ENCODE results near the gene MYOCOS. TPM values are rescaled to one million over a fixed set of nuclear protein-coding genes. Genes with fewer than 3 reads are reported as not detected.

MYOCOS gene
- total and polyA plus RNA-seq, 9 of the 15 experiments (the other 6 are each of a cell fraction or from before 2014, with no cell fraction given), result 0.07 TPM; not detected in 7

DNA sequence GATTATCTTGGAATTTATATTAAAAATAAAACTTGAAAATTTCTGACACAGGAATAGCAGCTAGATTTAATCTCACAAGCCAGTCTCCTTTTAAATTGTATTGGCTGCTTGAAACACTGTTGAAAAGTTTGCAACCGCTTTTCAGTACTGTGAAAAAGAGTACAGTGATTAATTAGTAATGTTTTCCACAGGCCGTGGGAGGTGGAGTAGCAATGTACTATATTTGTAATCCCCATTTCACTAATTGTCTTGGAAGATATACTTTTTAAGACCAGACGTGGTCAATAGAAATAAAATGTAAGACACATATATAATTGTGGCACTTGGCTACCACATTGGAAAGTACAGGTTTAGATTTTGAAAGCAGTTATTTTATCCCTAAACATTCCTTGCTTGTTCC lies 40.8 kb upstream of the MYOCOS start:
- Histone ChIP-seq H3K4me1 (replicated peaks in 1 of 2; ENCODE audit: control insufficient read depth in 2 of 2, insufficient read depth in 2 of 2, low read length in 2 of 2) (no peaks in the 10 kb centered on the region), H3K9ac (ENCODE audit: insufficient read depth in 1 of 2, low read depth in 2 of 2, low read length in 2 of 2) (no peak overlapping the region), H3K4me2 (ENCODE audit: insufficient read depth, low read length) (no peak overlapping the region), H4K20me1 (replicated peaks; ENCODE audit: control insufficient read depth, insufficient read depth, low read length) (no peaks in the 10 kb centered on the region), H3K27me3 (ENCODE audit: control insufficient read depth in 2 of 2, insufficient read depth in 2 of 2, low read length in 2 of 2) (no peaks in the 10 kb centered on the region), H3K9me1 (ENCODE audit: control insufficient read depth, insufficient read depth, low read length) (no peaks in the 10 kb centered on the region), H3K27ac (ENCODE audit: extremely low read depth, low read depth, low read length) (no peak overlapping the region), H3K79me2 (ENCODE audit: control insufficient read depth, insufficient read depth, low read length) (no peaks in the 10 kb centered on the region), H3K9me3 (replicated peaks; ENCODE audit: control insufficient read depth, insufficient read depth, low read depth, low read length) (no peaks in the 10 kb centered on the region), H3K4me3 (no peak overlapping the region), H3K36me3 (ENCODE audit: control insufficient read depth, insufficient read depth, low read length) (peaks cover 95% of the 10 kb centered on the region), H2AFZ (ENCODE audit: low read depth, low read length) (no peak overlapping the region)
- FAIRE-seq (no peak), ATAC-seq (no peak), DNase-seq (ENCODE audit: extremely low read depth in 1 of 4, low spot score in 3 of 4) (no peak)
- CTCF ChIA-PET (ENCODE audit: low intra/inter-chr PET ratio), result interaction anchor here (0.6 kb wide), 1 partner anchor 9 kb away, joined by 3 read pairs; no protein-coding TSS in a partner anchor
- WGBS (ENCODE audit: insufficient coverage, low coverage, missing lambda C conversion rate), result 94% methylated on average over 3 of the region's 3 CpGs
- intact Hi-C loops (cut with micrococcal nuclease) (no loop called here), in situ Hi-C loops (cut with MboI) (no loop called here)
- POLR2A ChIA-PET, result interaction anchor here (1.1 kb wide), 1 partner anchor 17 kb away, joined by 3 read pairs; no protein-coding TSS in a partner anchor
- no TSS peak for BruUV-seq (replicated peaks)
- TF ChIP-seq E2F8 (IDR thresholded peaks at IDR 0.05; ENCODE audit: low read depth, partially characterized antibody) (no peak), HDAC3 (IDR thresholded peaks at IDR 0.05; ENCODE audit: borderline replicate concordance, partially characterized antibody) (no peak), CHD1 (IDR thresholded peaks at IDR 0.05; ENCODE audit: low read length) (no peak), TEAD4 (IDR thresholded peaks at IDR 0.05; ENCODE audit: low read length) (no peak), TEAD4 (CRISPR knock-in tag; IDR thresholded peaks at IDR 0.05; ENCODE audit: borderline replicate concordance) (no peak), ZNF699 (CRISPR knock-in tag; IDR thresholded peaks at IDR 0.05; ENCODE audit: insufficient replicate concordance) (no peak), TRIM25 (IDR thresholded peaks at IDR 0.05; ENCODE audit: borderline replicate concordance) (no peak), HDAC8 (tag; IDR thresholded peaks at IDR 0.05) (no peak), PKNOX1 (IDR thresholded peaks at IDR 0.05) (no peak), MEF2D (tag; conservative IDR thresholded peaks at IDR 0.05; ENCODE audit: low read depth) (no peak), CEBPG (CRISPR knock-in tag; IDR thresholded peaks at IDR 0.05) (no peak), CEBPG (tag; conservative IDR thresholded peaks at IDR 0.05 in 1 of 2, IDR thresholded peaks at IDR 0.05 in 1 of 2) (no peak), SMAD1 (IDR thresholded peaks at IDR 0.05; ENCODE audit: low read depth, low read length, partially characterized antibody) (no peak), NCOA1 (IDR thresholded peaks at IDR 0.05; ENCODE audit: low read depth) (no peak), HNRNPL (IDR thresholded peaks at IDR 0.05; ENCODE audit: low read depth, low read length) (no peak), SPI1 (IDR thresholded peaks at IDR 0.05; ENCODE audit: borderline replicate concordance, low read depth, low read length) (no peak), RBFOX2 (IDR thresholded peaks at IDR 0.05; ENCODE audit: low read depth, low read length) (no peak)
